ENCODE measurements around the gene SCUBE1. TPM values are rescaled to one million over a fixed set of nuclear protein-coding genes. Genes with fewer than 3 reads are reported as not detected.

Gene SCUBE1
- polyA plus RNA-seq, 4 donors = 0.45 to 5.4 (median 1.6) TPM

GRCh38 chr22:43293655-43294392 lies 49.3 kb downstream of the SCUBE1 start:
- H3K9me3 ChIP-seq (ENCODE audit: control insufficient read depth in 2 of 2, insufficient read depth in 1 of 2, low read depth in 1 of 2, low read length in 1 of 2) = no peaks in the 10 kb centered on the region
- 27 to 58% (median 42%) methylated on average over 12 to 15 of the region's 15 CpGs for WGBS, 3 donors
- peak overlapping the region in 2 of 3 donors; percentile 42 to 85 for H3K27ac ChIP-seq (ENCODE audit: low read depth in 1 of 3, low read length in 2 of 3)
- no peaks in the 10 kb centered on the region for H3K36me3 ChIP-seq (ENCODE audit: control insufficient read depth in 3 of 3, insufficient read depth in 2 of 3, low read depth in 1 of 3, low read length in 3 of 3)
- no peaks in the 10 kb centered on the region for H3K27me3 ChIP-seq (ENCODE audit: control insufficient read depth in 3 of 3, insufficient read depth in 3 of 3, low read length in 3 of 3)
- H3K4me3 ChIP-seq (ENCODE audit: low read depth in 1 of 3, low read length in 3 of 3) = no peak overlapping the region
- H3K4me1 ChIP-seq (ENCODE audit: control insufficient read depth in 3 of 3, insufficient read depth in 2 of 3, low read depth in 1 of 3, low read length in 2 of 3) = peaks cover 0 to 33% (median 4%) of the 10 kb centered on the region in 3 donors
- peak; percentile 69 to 92 for DNase-seq
- no peak for FAIRE-seq

GRCh38 chr22:43293259-43293654 lies 49.9 kb downstream of the SCUBE1 start:
- peak overlapping the region in 2 of 3 donors; percentile 42 to 85 for H3K27ac ChIP-seq (ENCODE audit: low read depth in 1 of 3, low read length in 2 of 3)
- no peak for FAIRE-seq

DNA sequence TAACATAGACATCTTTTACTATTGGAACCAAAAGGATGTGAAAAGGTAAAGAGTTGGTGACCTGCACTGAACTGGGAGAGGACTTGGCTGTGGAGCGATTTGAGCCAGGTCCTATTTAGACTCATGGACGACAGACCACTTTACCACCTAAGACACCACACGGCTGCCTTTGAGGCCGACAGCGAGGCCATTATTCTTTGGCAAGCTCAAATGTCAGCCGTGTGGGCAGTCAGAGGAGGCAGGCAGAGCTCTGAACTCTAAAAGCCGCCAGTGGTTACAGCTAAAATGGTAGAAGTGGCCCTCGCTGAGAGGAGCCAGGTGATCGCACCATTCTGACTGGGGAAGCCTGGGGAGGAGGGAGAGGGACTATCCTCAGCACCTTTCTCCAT lies 50.5 kb downstream of the SCUBE1 start:
- Histone ChIP-seq H3K36me3 (ENCODE audit: control insufficient read depth in 3 of 3, insufficient read depth in 2 of 3, low read depth in 1 of 3, low read length in 3 of 3) (no peaks in the 10 kb centered on the region), H3K9me3 (ENCODE audit: control insufficient read depth in 2 of 2, insufficient read depth in 1 of 2, low read depth in 1 of 2, low read length in 1 of 2) (no peaks in the 10 kb centered on the region), H3K27ac (ENCODE audit: low read depth in 1 of 3, low read length in 2 of 3) (peak overlapping the region in 1 of 3 donors; percentile 51), H3K27me3 (ENCODE audit: control insufficient read depth in 3 of 3, insufficient read depth in 3 of 3, low read length in 3 of 3) (no peaks in the 10 kb centered on the region), H3K4me1 (ENCODE audit: control insufficient read depth in 3 of 3, insufficient read depth in 2 of 3, low read depth in 1 of 3, low read length in 2 of 3) (peaks cover 0 to 37% (median 4%) of the 10 kb centered on the region in 3 donors), H3K4me3 (ENCODE audit: low read depth in 1 of 3, low read length in 3 of 3) (no peak overlapping the region)
- FAIRE-seq = no peak
- WGBS, 3 donors = 84 to 92% (median 90%) methylated on average over 9 of the region's 9 CpGs
- DNase-seq = no peak

More at GRCh38 chr22:43293259-43293654, 49.9 kb downstream of the SCUBE1 start:
- 75 to 82% (median 81%) methylated on average over 17 of the region's 17 CpGs for WGBS, 3 donors
- Histone ChIP-seq H3K4me1 (ENCODE audit: control insufficient read depth in 3 of 3, insufficient read depth in 2 of 3, low read depth in 1 of 3, low read length in 2 of 3) (peaks cover 0 to 37% (median 4%) of the 10 kb centered on the region in 3 donors), H3K4me3 (ENCODE audit: low read depth in 1 of 3, low read length in 3 of 3) (no peak overlapping the region), H3K27me3 (ENCODE audit: control insufficient read depth in 3 of 3, insufficient read depth in 3 of 3, low read length in 3 of 3) (no peaks in the 10 kb centered on the region), H3K36me3 (ENCODE audit: control insufficient read depth in 3 of 3, insufficient read depth in 2 of 3, low read depth in 1 of 3, low read length in 3 of 3) (no peaks in the 10 kb centered on the region), H3K9me3 (ENCODE audit: control insufficient read depth in 2 of 2, insufficient read depth in 1 of 2, low read depth in 1 of 2, low read length in 1 of 2) (no peaks in the 10 kb centered on the region)
- DNase-seq = no peak

- peaks cover 0 to 37% (median 4%) of the 10 kb centered on the region in 3 donors for H3K4me1 ChIP-seq (ENCODE audit: control insufficient read depth in 3 of 3, insufficient read depth in 2 of 3, low read depth in 1 of 3, low read length in 2 of 3)
- FAIRE-seq (no peak), DNase-seq (no peak)
- 96 to 98% (median 98%) methylated on average over 14 of the region's 14 CpGs for WGBS, 3 donors
- H3K36me3 ChIP-seq (ENCODE audit: control insufficient read depth in 3 of 3, insufficient read depth in 2 of 3, low read depth in 1 of 3, low read length in 3 of 3) = no peaks in the 10 kb centered on the region
- H3K27ac ChIP-seq (ENCODE audit: low read depth in 1 of 3, low read length in 2 of 3) = no peak overlapping the region
- H3K27me3 ChIP-seq (ENCODE audit: control insufficient read depth in 3 of 3, insufficient read depth in 3 of 3, low read length in 3 of 3) = no peaks in the 10 kb centered on the region
- H3K9me3 ChIP-seq (ENCODE audit: control insufficient read depth in 2 of 2, insufficient read depth in 1 of 2, low read depth in 1 of 2, low read length in 1 of 2) = no peaks in the 10 kb centered on the region
- H3K4me3 ChIP-seq (ENCODE audit: low read depth in 1 of 3, low read length in 3 of 3) = no peak overlapping the region
Measured at GRCh38 chr22:43291381-43291780, 51.8 kb downstream of the SCUBE1 start.

GRCh38 chr22:43289976-43290721 lies 53.0 kb downstream of the SCUBE1 start:
- no peak for DNase-seq
- no peaks in the 10 kb centered on the region for H3K27me3 ChIP-seq (ENCODE audit: control insufficient read depth in 3 of 3, insufficient read depth in 3 of 3, low read length in 3 of 3)
- peaks cover 0 to 37% (median 4%) of the 10 kb centered on the region in 3 donors for H3K4me1 ChIP-seq (ENCODE audit: control insufficient read depth in 3 of 3, insufficient read depth in 2 of 3, low read depth in 1 of 3, low read length in 2 of 3)
- WGBS, 3 donors = 64 to 76% (median 74%) methylated on average over 9 to 10 of the region's 10 CpGs
- no peaks in the 10 kb centered on the region for H3K36me3 ChIP-seq (ENCODE audit: control insufficient read depth in 3 of 3, insufficient read depth in 2 of 3, low read depth in 1 of 3, low read length in 3 of 3)
- no peak overlapping the region for H3K4me3 ChIP-seq (ENCODE audit: low read depth in 1 of 3, low read length in 3 of 3)
- no peak for FAIRE-seq
- H3K9me3 ChIP-seq (ENCODE audit: control insufficient read depth in 2 of 2, insufficient read depth in 1 of 2, low read depth in 1 of 2, low read length in 1 of 2) = no peaks in the 10 kb centered on the region
- peak overlapping the region in 1 of 3 donors; percentile 11 for H3K27ac ChIP-seq (ENCODE audit: low read depth in 1 of 3, low read length in 2 of 3)

- Histone ChIP-seq H3K4me3 (ENCODE audit: low read depth in 1 of 3, low read length in 3 of 3) (no peak overlapping the region), H3K36me3 (ENCODE audit: control insufficient read depth in 3 of 3, insufficient read depth in 2 of 3, low read depth in 1 of 3, low read length in 3 of 3) (no peaks in the 10 kb centered on the region), H3K27me3 (ENCODE audit: control insufficient read depth in 3 of 3, insufficient read depth in 3 of 3, low read length in 3 of 3) (no peaks in the 10 kb centered on the region), H3K27ac (ENCODE audit: low read depth in 1 of 3, low read length in 2 of 3) (peak overlapping the region in 1 of 3 donors; percentile 6), H3K9me3 (ENCODE audit: control insufficient read depth in 2 of 2, insufficient read depth in 1 of 2, low read depth in 1 of 2, low read length in 1 of 2) (no peaks in the 10 kb centered on the region), H3K4me1 (ENCODE audit: control insufficient read depth in 3 of 3, insufficient read depth in 2 of 3, low read depth in 1 of 3, low read length in 2 of 3) (peaks cover 0 to 37% (median 4%) of the 10 kb centered on the region in 3 donors)
- DNase-seq (peak in 1 of 2 donors; percentile 18), FAIRE-seq (no peak)
- WGBS, 3 donors = 30 to 35% (median 30%) methylated on average over 13 of the region's 13 CpGs
Measured at GRCh38 chr22:43289531-43289963, 53.6 kb downstream of the SCUBE1 start.

DNA sequence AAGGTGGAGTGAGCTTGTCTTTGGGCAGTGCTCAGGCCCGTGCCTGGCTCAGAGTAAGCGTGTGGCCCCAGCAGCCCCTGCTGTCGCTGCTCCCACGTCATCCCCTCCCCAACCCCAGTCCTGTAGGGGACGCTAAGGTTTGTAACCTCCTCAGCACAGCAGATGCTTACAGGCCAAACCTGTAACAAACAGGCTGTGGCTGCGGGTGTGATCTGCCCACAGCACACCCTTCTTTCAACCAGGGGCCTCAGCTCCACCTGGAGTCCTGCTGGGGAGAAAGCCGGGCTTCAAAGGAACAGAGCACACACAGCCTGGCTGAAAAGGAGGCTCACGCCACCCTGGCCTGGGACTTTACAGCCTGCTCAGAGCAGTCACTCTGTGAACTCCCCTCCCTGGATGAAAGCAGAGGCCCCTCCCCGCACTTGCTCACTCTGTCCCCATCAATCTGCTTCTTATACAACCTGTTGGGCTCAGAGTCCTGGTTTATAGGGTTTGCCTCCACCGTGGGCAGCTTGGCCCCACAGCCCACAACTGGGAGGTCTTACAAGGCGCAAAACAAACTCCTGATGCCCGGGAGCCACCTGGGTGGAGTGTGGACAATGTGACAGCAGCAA lies 54.3 kb downstream of the SCUBE1 start:
- FAIRE-seq = no peak
- 51 to 68% (median 52%) methylated on average over 12 of the region's 12 CpGs for WGBS, 3 donors

GRCh38 chr22:43288378-43288777 lies 54.8 kb downstream of the SCUBE1 start:
- no peak for FAIRE-seq
- Histone ChIP-seq H3K4me3 (ENCODE audit: low read depth in 1 of 3, low read length in 3 of 3) (no peak overlapping the region), H3K27me3 (ENCODE audit: control insufficient read depth in 3 of 3, insufficient read depth in 3 of 3, low read length in 3 of 3) (no peaks in the 10 kb centered on the region), H3K4me1 (ENCODE audit: control insufficient read depth in 3 of 3, insufficient read depth in 2 of 3, low read depth in 1 of 3, low read length in 2 of 3) (peaks cover 0 to 26% (median 4%) of the 10 kb centered on the region in 3 donors), H3K36me3 (ENCODE audit: control insufficient read depth in 3 of 3, insufficient read depth in 2 of 3, low read depth in 1 of 3, low read length in 3 of 3) (no peaks in the 10 kb centered on the region), H3K27ac (ENCODE audit: low read depth in 1 of 3, low read length in 2 of 3) (no peak overlapping the region), H3K9me3 (ENCODE audit: control insufficient read depth in 2 of 2, insufficient read depth in 1 of 2, low read depth in 1 of 2, low read length in 1 of 2) (no peaks in the 10 kb centered on the region)
- 94 to 98% (median 94%) methylated on average over 16 of the region's 16 CpGs for WGBS, 3 donors
- no peak for DNase-seq

More for the DNA sequence above, 54.3 kb downstream of the SCUBE1 start:
- Histone ChIP-seq H3K4me1 (ENCODE audit: control insufficient read depth in 3 of 3, insufficient read depth in 2 of 3, low read depth in 1 of 3, low read length in 2 of 3) (peaks cover 0 to 32% (median 4%) of the 10 kb centered on the region in 3 donors), H3K9me3 (ENCODE audit: control insufficient read depth in 2 of 2, insufficient read depth in 1 of 2, low read depth in 1 of 2, low read length in 1 of 2) (no peaks in the 10 kb centered on the region), H3K27ac (ENCODE audit: low read depth in 1 of 3, low read length in 2 of 3) (peak overlapping the region; percentile 6 to 59 (median 13)), H3K27me3 (ENCODE audit: control insufficient read depth in 3 of 3, insufficient read depth in 3 of 3, low read length in 3 of 3) (no peaks in the 10 kb centered on the region), H3K4me3 (ENCODE audit: low read depth in 1 of 3, low read length in 3 of 3) (peak overlapping the region in 1 of 3 donors; percentile 14), H3K36me3 (ENCODE audit: control insufficient read depth in 3 of 3, insufficient read depth in 2 of 3, low read depth in 1 of 3, low read length in 3 of 3) (no peaks in the 10 kb centered on the region)
- DNase-seq = peak in 1 of 2 donors; percentile 71
